WTC11 (cell line): ENCODE results near the gene AKIRIN2. TPM values are rescaled to one million over a fixed set of nuclear protein-coding genes. Genes with fewer than 3 reads are reported as not detected.

Experiments
- ATAC-seq: fragments of 200-7000 bp; cut with Tn5 transposase; 2 replicates; pipeline ENCODE4 v1.10.0; 2021; ENCODE audit warnings: mild to moderate bottlenecking, moderate library complexity
- CTCF ChIA-PET: fragments of 300-600 bp; sonication (Branson Sonifier 250); formaldehyde crosslinking; loops from one replicate; lab custom pipeline; 2021; ENCODE audit warnings: antibody characterized with exemption; lab: Charles Lee
- POLR2A ChIA-PET: fragments of 350-600 bp; sonication (Branson Sonifier 250); formaldehyde crosslinking; loops from one replicate; lab custom pipeline; 2021; ENCODE audit warnings: antibody characterized with exemption; lab: Charles Lee
- DNase-seq: peaks from one replicate; pipeline ENCODE4 v3.0.0; 2021; ENCODE audit warnings: low spot score
- H3K27ac Mint-ChIP-seq: 2 replicates; pipeline ENCODE4 v1.8.0; 2021; ENCODE audit warnings: mixed read lengths
- H3K27me3 Mint-ChIP-seq: 2 replicates; pipeline ENCODE4 v1.8.0; 2021; ENCODE audit warnings: low read depth, mild to moderate bottlenecking, moderate library complexity, mixed read lengths
- H3K36me3 Mint-ChIP-seq: 2 replicates; pipeline ENCODE4 v1.8.0; 2021; ENCODE audit warnings: mixed read lengths
- H3K4me1 Mint-ChIP-seq: 2 replicates; pipeline ENCODE4 v1.8.0; 2022; ENCODE audit warnings: mixed read lengths
- H3K4me3 Mint-ChIP-seq: 2 replicates; pipeline ENCODE4 v1.8.0; 2021; ENCODE audit warnings: mild to moderate bottlenecking, moderate library complexity, mixed read lengths
- H3K9me3 Mint-ChIP-seq: 2 replicates; pipeline ENCODE4 v1.8.0; 2021; ENCODE audit warnings: mixed read lengths
- ATF1 ChIP-seq: sonication (generic); formaldehyde crosslinking; IDR thresholded peaks from 2 replicates; pipeline ENCODE4 v1.8.1; 2023; ENCODE audit warnings: mild to moderate bottlenecking, moderate library complexity, missing genetic modification reagents
- ATF6 ChIP-seq: sonication (generic); formaldehyde crosslinking; IDR thresholded peaks from 2 replicates; pipeline ENCODE4 v1.8.1; 2023; ENCODE audit warnings: mild to moderate bottlenecking, missing genetic modification reagents
- EMX1 ChIP-seq: fragments of 250-450 bp; sonication (Bioruptor Pico); IDR thresholded peaks from 2 replicates; pipeline ENCODE4 v1.8.0; 2021; ENCODE audit warnings: mild to moderate bottlenecking
- HMGA2 ChIP-seq: fragments of 250-450 bp; sonication (Bioruptor Pico); IDR thresholded peaks from 2 replicates; pipeline ENCODE4 v1.4.0; 2021; ENCODE audit warnings: mild to moderate bottlenecking, moderate library complexity
- IRF1 ChIP-seq: sonication (generic); formaldehyde crosslinking; IDR thresholded peaks from 2 replicates; pipeline ENCODE4 v1.8.0; 2023; ENCODE audit warnings: missing genetic modification reagents
- JAZF1 ChIP-seq: fragments of 250-450 bp; sonication (Bioruptor Pico); IDR thresholded peaks from 2 replicates; pipeline ENCODE4 v1.9.0; 2021; ENCODE audit warnings: moderate library complexity, mild to moderate bottlenecking, inconsistent platforms
- KAT7 ChIP-seq: sonication (generic); formaldehyde crosslinking; IDR thresholded peaks from 2 replicates; pipeline ENCODE4 v1.8.1; 2023; ENCODE audit warnings: missing genetic modification reagents, mild to moderate bottlenecking, borderline replicate concordance
- NFATC4 ChIP-seq: fragments of 250-450 bp; sonication (Bioruptor Pico); IDR thresholded peaks from 2 replicates; pipeline ENCODE4 v1.9.0; 2021; ENCODE audit warnings: mild to moderate bottlenecking
- NFE2L1 ChIP-seq: sonication (generic); formaldehyde crosslinking; IDR thresholded peaks from 2 replicates; pipeline ENCODE4 v1.8.1; 2023; ENCODE audit warnings: missing genetic modification reagents
- OVOL2 ChIP-seq: fragments of 250-450 bp; sonication (Bioruptor Pico); IDR thresholded peaks from 2 replicates; pipeline ENCODE4 v1.9.0; 2021; ENCODE audit warnings: mild to moderate bottlenecking, borderline replicate concordance
- PRDM15 ChIP-seq: sonication (generic); formaldehyde crosslinking; IDR thresholded peaks from 2 replicates; pipeline ENCODE4 v1.8.0; 2022; ENCODE audit warnings: missing genetic modification reagents
- RORB ChIP-seq: fragments of 250-450 bp; sonication (Bioruptor Pico); IDR thresholded peaks from 2 replicates; pipeline ENCODE4 v1.9.0; 2021; ENCODE audit warnings: mild to moderate bottlenecking
- SMAD3 ChIP-seq: sonication (generic); formaldehyde crosslinking; IDR thresholded peaks from 2 replicates; pipeline ENCODE4 v1.8.0; 2022; ENCODE audit warnings: missing genetic modification reagents, mild to moderate bottlenecking, borderline replicate concordance
- TCF7 ChIP-seq: sonication (generic); formaldehyde crosslinking; IDR thresholded peaks from 2 replicates; pipeline ENCODE4 v1.8.0; 2022; ENCODE audit warnings: mild to moderate bottlenecking, low read depth, missing genetic modification reagents, moderate library complexity
- TEAD4 ChIP-seq: sonication (generic); formaldehyde crosslinking; IDR thresholded peaks from 2 replicates; pipeline ENCODE4 v1.8.0; 2022; ENCODE audit warnings: mild to moderate bottlenecking, missing genetic modification reagents
- ZNF219 ChIP-seq: sonication (generic); formaldehyde crosslinking; IDR thresholded peaks from 2 replicates; pipeline ENCODE4 v1.8.0; 2023; ENCODE audit warnings: missing genetic modification reagents, mild to moderate bottlenecking, borderline replicate concordance
- ZNF232 ChIP-seq: sonication (generic); formaldehyde crosslinking; IDR thresholded peaks from 2 replicates; pipeline ENCODE4 v1.8.0; 2022; ENCODE audit warnings: mild to moderate bottlenecking, missing genetic modification reagents
- ZNF263 ChIP-seq: sonication (generic); formaldehyde crosslinking; IDR thresholded peaks from 2 replicates; pipeline ENCODE4 v1.8.1; 2022; ENCODE audit warnings: low read depth, mild to moderate bottlenecking, moderate library complexity, missing genetic modification reagents
- ZNF423 ChIP-seq: fragments of 250-450 bp; sonication (Bioruptor Pico); IDR thresholded peaks from 2 replicates; pipeline ENCODE4 v2.1.2; 2022; ENCODE audit warnings: mild to moderate bottlenecking, moderate library complexity
- total RNA-seq: library from RNA; stranded (reverse); gene quantifications from 3 replicates; pipeline ENCODE4 v1.2.3, GENCODE V29; 2021
- TF ChIP-seq, protein P1 (sequence below): fragments of 250-450 bp; sonication (Bioruptor Pico); IDR thresholded peaks from 2 replicates; pipeline ENCODE4 v1.8.0; 2021; ENCODE audit warnings: mild to moderate bottlenecking
- TF ChIP-seq, protein P2 (sequence below): sonication (generic); formaldehyde crosslinking; IDR thresholded peaks from 2 replicates; pipeline ENCODE4 v1.8.1; 2023; ENCODE audit warnings: mild to moderate bottlenecking, missing genetic modification reagents
- TF ChIP-seq, protein P3 (sequence below): sonication (generic); formaldehyde crosslinking; IDR thresholded peaks from 2 replicates; pipeline ENCODE4 v1.8.1; 2023; ENCODE audit warnings: mild to moderate bottlenecking, missing genetic modification reagents, moderate library complexity
- TF ChIP-seq, protein P4 (sequence below): fragments of 250-450 bp; sonication (Bioruptor Pico); IDR thresholded peaks from 2 replicates; pipeline ENCODE4 v1.9.0; 2021; ENCODE audit warnings: moderate library complexity, mild to moderate bottlenecking, inconsistent platforms, borderline replicate concordance

Gene AKIRIN2
- total RNA-seq, 1 experiment from 2014 or later, result 90.2 TPM

DNA sequence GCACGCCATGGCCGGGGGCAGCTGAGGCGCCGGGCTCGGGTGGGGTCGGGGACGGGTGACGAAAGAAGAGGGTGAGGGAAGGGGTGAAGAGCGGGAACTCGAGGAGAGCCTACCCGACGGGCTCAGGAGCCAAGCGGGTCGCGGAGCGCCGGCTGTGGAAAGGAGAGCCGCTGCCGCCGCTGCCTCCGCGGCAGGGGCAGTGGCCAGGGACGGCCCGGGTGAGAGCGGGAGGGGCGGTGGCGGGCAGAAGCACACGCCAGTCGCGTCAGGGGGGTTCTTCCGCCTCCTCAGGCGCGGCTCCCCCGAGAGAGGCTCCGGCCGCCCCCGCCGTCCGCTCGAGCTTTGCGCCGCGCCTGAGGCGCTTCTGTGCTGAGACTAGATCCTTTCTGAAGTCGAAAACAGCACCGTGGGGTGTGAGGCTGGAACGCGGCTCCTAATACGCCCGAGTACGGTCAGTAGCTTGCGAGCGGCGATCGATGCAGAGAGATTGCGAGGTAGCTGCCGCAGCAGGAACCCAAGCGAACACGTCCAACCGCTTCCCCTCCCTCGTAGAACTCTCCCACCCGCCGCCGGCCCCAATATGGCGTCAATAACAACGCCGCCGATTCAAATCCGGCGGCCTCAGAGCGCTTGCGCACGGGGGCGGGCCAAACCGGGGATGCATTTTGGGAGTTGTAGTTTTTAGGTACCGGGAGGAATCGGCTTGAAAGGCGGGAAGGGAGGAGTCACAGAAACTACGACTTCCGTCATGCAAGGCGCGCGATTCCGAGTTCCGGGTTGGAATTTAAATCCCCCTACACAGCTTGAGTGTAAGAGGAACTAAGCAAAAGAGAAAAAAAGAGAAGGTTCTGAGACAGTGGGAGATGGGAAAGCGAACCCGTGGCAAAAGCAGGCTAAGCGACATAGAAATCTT, at the start of gene AKIRIN2 (continued):
- no peak for TF ChIP-seq TEAD4 (CRISPR knock-in tag)
- TF ChIP-seq RORB (CRISPR knock-in tag), result peak; percentile 71; the same call in 1 of the 2 replicates
- TF ChIP-seq, protein P1, sequence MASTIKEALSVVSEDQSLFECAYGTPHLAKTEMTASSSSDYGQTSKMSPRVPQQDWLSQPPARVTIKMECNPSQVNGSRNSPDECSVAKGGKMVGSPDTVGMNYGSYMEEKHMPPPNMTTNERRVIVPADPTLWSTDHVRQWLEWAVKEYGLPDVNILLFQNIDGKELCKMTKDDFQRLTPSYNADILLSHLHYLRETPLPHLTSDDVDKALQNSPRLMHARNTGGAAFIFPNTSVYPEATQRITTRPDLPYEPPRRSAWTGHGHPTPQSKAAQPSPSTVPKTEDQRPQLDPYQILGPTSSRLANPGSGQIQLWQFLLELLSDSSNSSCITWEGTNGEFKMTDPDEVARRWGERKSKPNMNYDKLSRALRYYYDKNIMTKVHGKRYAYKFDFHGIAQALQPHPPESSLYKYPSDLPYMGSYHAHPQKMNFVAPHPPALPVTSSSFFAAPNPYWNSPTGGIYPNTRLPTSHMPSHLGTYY (CRISPR knock-in tag), result no peak
- TF ChIP-seq ZNF232 (CRISPR knock-in tag), result no peak; the same call in 1 of the 2 replicates
- no peak for TF ChIP-seq EMX1 (CRISPR knock-in tag)
- TF ChIP-seq NFE2L1 (CRISPR knock-in tag), result no peak
- no peak for TF ChIP-seq PRDM15 (CRISPR knock-in tag)
- no peak for TF ChIP-seq TCF7 (CRISPR knock-in tag)
- no peak for TF ChIP-seq ZNF423 (CRISPR knock-in tag)
- no peak for TF ChIP-seq IRF1
- no peak for TF ChIP-seq JAZF1
- no peak for TF ChIP-seq ATF1 (CRISPR knock-in tag)
- TF ChIP-seq, protein P2, sequence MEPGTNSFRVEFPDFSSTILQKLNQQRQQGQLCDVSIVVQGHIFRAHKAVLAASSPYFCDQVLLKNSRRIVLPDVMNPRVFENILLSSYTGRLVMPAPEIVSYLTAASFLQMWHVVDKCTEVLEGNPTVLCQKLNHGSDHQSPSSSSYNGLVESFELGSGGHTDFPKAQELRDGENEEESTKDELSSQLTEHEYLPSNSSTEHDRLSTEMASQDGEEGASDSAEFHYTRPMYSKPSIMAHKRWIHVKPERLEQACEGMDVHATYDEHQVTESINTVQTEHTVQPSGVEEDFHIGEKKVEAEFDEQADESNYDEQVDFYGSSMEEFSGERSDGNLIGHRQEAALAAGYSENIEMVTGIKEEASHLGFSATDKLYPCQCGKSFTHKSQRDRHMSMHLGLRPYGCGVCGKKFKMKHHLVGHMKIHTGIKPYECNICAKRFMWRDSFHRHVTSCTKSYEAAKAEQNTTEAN (CRISPR knock-in tag), result 0 out of 2 replicates have a peak, but pooled peaks have one; percentile 32
- TF ChIP-seq, protein P3, sequence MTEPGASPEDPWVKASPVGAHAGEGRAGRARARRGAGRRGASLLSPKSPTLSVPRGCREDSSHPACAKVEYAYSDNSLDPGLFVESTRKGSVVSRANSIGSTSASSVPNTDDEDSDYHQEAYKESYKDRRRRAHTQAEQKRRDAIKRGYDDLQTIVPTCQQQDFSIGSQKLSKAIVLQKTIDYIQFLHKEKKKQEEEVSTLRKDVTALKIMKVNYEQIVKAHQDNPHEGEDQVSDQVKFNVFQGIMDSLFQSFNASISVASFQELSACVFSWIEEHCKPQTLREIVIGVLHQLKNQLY (CRISPR knock-in tag), result no peak

GRCh38 chr6:87747646-87748045, 45.6 kb upstream of the AKIRIN2 start:
- no peak overlapping the region for H3K4me3 Mint-ChIP-seq
- H3K36me3 Mint-ChIP-seq, result 0 out of 2 replicates have a peak, but pooled peaks cover 2% of the 10 kb centered on the region
- H3K27me3 Mint-ChIP-seq, result no peaks in the 10 kb centered on the region
- H3K27ac Mint-ChIP-seq, result no peak overlapping the region
- ATAC-seq (no peak), DNase-seq (no peak)
- no peaks in the 10 kb centered on the region for H3K9me3 Mint-ChIP-seq
- H3K4me1 Mint-ChIP-seq, result no peaks in the 10 kb centered on the region
- TF ChIP-seq KAT7 (CRISPR knock-in tag) (no peak), SMAD3 (CRISPR knock-in tag) (no peak), ATF6 (CRISPR knock-in tag) (no peak), TCF7 (CRISPR knock-in tag) (no peak), OVOL2 (no peak), HMGA2 (CRISPR knock-in tag) (no peak), ZNF263 (CRISPR knock-in tag) (no peak), ZNF219 (no peak), NFATC4 (no peak)
- TF ChIP-seq, protein P4, sequence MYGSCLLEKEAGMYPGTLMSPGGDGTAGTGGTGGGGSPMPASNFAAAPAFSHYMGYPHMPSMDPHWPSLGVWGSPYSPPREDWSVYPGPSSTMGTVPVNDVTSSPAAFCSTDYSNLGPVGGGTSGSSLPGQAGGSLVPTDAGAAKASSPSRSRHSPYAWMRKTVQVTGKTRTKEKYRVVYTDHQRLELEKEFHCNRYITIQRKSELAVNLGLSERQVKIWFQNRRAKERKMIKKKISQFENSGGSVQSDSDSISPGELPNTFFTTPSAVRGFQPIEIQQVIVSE (CRISPR knock-in tag), result no peak
- ChIA-PET CTCF (no interaction called here), POLR2A (no interaction called here)
